GM10847 (cell line): ENCODE data around the gene PTH2R.

ENCODE experiments used
- POLR2A ChIP-seq: IDR thresholded peaks from 2 replicates; pipeline ENCODE4 v1.6.1; 2011; ENCODE audit not compliant: insufficient read length; ENCODE audit errors: extremely low read depth

Gene PTH2R

GRCh38 chr2:208464205-208464604 lies 57.6 kb downstream of the PTH2R start:
- TF ChIP-seq POLR2A: no peak

DNA sequence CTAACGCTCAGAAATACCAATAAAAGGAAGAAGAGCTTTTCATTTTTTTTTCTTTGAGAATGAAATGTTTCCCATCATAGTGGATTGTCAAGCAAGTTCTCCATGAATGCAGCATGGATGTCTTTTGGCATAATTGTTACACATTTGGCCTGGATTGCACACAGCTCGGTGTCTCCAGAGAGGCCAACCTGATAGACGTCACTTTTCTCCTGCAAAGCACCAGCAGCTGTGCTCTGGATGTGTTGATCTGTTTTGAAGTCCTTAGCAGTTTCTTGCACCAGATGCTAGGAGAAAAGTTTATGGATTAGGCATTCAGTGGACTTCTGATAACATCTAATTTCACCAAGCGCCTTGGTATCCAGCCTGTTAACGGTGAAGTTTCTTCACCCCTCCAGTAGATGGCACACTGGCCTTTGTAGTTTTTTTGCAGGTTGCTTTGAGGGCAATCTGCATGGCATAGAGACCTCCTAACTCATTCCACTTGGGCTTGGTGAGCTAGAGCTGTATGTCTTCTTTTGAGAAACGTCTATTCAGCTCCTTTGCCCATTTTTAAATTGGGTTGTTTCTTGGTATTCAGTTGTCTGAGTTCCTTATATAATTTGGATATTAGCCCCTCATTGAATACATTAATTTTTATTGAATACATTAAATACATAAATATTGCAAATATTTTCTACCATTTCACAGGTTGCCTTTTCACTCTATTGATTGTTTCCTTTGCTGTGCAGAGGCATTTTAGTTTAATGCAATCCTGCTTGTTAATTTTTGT lies 59.7 kb downstream of the PTH2R start:
- no peak for TF ChIP-seq POLR2A

DNA sequence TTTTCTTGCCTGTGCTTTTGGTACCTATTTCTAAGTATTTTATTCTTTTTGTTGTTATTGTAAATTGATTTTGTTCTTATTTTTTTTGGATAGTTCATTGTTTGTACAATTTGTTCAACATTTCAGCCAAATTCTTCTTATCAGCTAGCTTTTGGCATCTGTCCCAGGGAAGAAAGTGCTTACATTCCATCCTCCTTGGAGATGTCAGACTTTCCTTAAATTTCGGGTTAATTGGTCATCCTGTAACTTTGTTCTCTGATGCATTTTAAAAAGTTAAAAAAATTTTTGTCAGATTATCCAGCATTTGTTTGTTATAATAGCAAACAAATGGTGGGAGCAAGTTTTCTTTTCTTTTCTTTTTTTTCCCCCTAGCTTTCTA lies 60.3 kb downstream of the PTH2R start:
- no peak for TF ChIP-seq POLR2A

DNA sequence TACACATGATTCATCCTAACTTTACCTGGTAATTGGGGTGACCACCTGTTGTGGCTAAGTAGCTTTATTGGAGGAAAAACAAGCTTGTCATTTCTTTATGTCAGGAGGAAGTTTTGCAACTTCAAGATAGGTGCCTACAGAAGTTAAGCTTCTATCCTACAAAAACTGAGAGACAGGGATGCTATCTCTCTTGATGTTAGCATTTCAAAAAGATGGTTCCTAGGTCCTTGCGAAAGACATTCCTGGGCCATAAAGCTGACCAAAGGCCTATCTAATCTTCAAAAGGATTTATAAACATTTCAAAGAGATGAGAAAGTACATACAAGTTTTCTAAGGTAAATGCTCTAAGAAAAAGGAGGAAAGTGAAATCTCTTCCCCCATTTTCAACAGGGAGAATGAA lies 61.0 kb downstream of the PTH2R start:
- no peak for TF ChIP-seq POLR2A

GRCh38 chr2:208477741-208478140 lies 71.1 kb downstream of the PTH2R start:
- no peak for TF ChIP-seq POLR2A

DNA sequence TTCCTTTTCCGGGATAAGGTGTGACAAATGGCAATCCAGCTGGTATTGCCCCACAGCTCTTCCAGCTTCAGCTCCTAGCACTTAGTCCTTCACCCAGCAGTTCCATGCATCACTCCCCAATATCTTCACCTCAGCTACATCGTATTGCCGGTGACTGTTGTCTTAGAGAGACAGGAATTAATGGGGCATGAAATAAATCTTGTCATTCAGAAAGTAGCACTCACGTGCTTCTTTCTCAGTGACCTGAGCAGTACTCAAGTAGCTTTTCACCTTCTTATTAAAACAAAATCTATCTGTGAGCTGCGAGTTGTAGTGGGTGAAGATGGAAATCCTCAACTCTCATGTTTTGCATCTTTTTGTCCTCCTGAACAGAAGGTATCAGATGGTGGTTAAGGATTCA lies 72.8 kb downstream of the PTH2R start:
- TF ChIP-seq POLR2A: no peak

- no peak for TF ChIP-seq POLR2A
Observed at GRCh38 chr2:208485390-208485789, 78.8 kb downstream of the PTH2R start.

- no peak for TF ChIP-seq POLR2A
Observed at GRCh38 chr2:208488686-208489564, 82.3 kb downstream of the PTH2R start.

- TF ChIP-seq POLR2A: no peak
Observed at GRCh38 chr2:208489687-208490086, 83.1 kb downstream of the PTH2R start.

DNA sequence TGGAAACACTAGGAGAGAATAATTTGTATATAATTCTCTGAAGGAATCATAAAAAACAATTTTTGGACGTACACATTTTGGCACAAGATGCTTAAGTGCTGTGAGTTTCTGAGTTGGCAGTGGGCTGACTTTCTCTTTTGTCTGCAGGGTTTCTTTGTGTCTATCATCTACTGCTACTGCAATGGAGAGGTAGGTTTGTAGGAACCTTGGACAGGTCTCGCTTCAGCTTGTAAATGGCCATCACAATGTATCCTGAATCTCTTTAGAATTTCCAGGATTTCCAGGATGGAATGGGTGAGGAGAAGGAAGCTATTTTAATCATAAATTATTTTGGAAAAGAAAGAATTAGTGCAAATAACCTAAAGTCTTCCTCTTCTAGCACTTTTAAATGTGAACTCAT lies 83.9 kb downstream of the PTH2R start:
- no peak for TF ChIP-seq POLR2A

GRCh38 chr2:208491641-208492040 lies 85.0 kb downstream of the PTH2R start:
- TF ChIP-seq POLR2A: no peak

- TF ChIP-seq POLR2A: no peak
Observed at GRCh38 chr2:208492069-208492468, 85.5 kb downstream of the PTH2R start.

DNA sequence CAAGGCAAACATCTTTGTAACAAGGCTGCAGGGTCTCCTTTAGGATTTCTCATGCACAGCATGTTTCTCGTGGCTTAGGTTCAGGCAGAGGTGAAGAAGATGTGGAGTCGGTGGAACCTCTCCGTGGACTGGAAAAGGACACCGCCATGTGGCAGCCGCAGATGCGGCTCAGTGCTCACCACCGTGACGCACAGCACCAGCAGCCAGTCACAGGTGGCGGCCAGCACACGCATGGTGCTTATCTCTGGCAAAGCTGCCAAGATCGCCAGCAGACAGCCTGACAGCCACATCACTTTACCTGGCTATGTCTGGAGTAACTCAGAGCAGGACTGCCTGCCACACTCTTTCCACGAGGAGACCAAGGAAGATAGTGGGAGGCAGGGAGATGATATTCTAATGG lies 86.6 kb downstream of the PTH2R start:
- no peak for TF ChIP-seq POLR2A

DNA sequence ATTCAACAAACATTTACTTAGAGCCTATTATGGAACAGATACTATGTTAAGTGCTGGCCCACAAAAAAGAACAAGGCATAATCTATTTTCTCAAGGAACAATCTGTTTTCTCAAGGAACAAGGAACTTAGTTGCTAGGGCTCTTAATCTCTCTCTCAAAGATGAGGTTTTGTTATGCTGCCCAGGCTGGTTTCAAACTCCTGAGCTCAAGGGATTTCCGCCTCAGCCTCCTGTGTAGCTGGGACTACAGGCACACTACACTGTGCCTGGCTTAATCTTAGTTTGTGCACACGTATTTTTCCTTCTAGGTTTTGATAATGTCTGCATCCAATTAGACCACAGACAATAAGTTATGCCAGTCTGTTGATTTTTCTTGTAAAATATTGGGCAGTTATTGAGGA lies 89.5 kb downstream of the PTH2R start:
- no peak for TF ChIP-seq POLR2A

DNA sequence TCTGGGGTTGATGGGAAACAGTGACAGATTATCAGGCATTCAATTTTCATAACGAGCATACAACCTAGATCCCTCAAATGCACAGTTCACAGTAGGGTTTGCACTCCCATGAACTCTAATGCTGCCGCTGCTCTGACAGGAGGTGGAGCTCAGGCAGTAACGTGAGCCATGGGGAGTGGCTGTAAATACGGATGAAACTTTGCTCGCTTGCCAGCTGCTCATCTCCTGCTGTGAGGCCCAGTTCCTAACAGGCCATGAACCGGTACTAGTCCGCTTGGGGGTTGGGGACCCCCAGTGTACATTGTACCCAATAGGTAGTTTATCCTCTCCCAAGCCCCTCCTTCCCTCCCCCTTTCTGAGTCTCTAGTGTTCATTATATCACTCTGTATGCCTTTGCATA lies 94.6 kb downstream of the PTH2R start:
- TF ChIP-seq POLR2A: no peak

DNA sequence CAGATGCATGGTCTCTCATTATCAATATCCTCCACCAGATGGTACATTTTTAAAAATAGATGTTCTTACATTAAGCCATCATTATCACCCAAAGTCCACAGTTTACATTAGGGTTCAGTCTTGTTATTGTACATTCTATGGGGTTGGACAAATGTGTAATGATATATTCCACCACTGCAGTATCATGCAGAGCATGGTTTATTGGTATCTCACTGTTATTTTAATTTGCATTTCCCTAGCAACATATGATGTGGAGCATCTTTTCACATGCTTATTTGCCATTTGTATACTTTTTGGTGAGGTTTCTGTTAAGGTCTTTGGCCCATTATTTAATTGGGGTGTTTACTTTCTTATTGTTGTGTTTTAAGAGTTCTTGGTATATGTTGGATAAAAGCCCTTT lies 95.7 kb downstream of the PTH2R start:
- no peak for TF ChIP-seq POLR2A
